Naive B cell (primary cell): ENCODE measurements around the gene SH3D19. TPM values are rescaled to one million over a fixed set of nuclear protein-coding genes. Genes with fewer than 3 reads are reported as not detected.

ENCODE experiments used
- ATAC-seq, 2 donors: fragments of 150-1000 bp; cut with Tn5 transposase; 2 replicates each; pipeline ENCODE4 v1.10.0; 2021; ENCODE audit warnings: low read depth in 2 of 2, mild to moderate bottlenecking in 2 of 2, moderate library complexity in 2 of 2
- DNase-seq: peaks from one replicate; pipeline ENCODE4 v3.0.0; 2022
- H3K27ac Mint-ChIP-seq, 6 donors: one replicate each; pipeline ENCODE4 v1.8.0; 2020 to 2022; ENCODE audit warnings: mild to moderate bottlenecking in 6 of 6, mixed read lengths in 6 of 6, moderate library complexity in 5 of 6, inconsistent platforms in 2 of 6
- H3K27me3 Mint-ChIP-seq, 3 donors: one replicate each; pipeline ENCODE4 v1.8.0; 2021 to 2022; ENCODE audit warnings: mixed read lengths in 3 of 3, mild to moderate bottlenecking in 1 of 3
- H3K36me3 Mint-ChIP-seq, 2 donors: one replicate each; pipeline ENCODE4 v1.8.0; 2020 to 2022; ENCODE audit warnings: mixed read lengths in 2 of 2, inconsistent platforms in 1 of 2, mild to moderate bottlenecking in 1 of 2
- H3K4me1 Mint-ChIP-seq, 3 donors: one replicate each; pipeline ENCODE4 v1.8.0; 2020 to 2022; ENCODE audit warnings: mixed read lengths in 3 of 3, inconsistent platforms in 1 of 3, mild to moderate bottlenecking in 1 of 3, moderate library complexity in 1 of 3
- H3K4me3 Mint-ChIP-seq, 8 donors: one replicate each; pipeline ENCODE4 v1.8.0; 2020 to 2022; ENCODE audit warnings: mild to moderate bottlenecking in 8 of 8, mixed read lengths in 8 of 8, moderate library complexity in 8 of 8, inconsistent platforms in 2 of 8
- H3K9me3 Mint-ChIP-seq, 7 donors: one replicate each; pipeline ENCODE4 v1.8.0; 2020 to 2022; ENCODE audit warnings: mixed read lengths in 7 of 7, mild to moderate bottlenecking in 5 of 7, inconsistent platforms in 2 of 7, moderate library complexity in 1 of 7
- polyA plus RNA-seq, 6 donors: library from polyadenylated mRNA; unstranded; fragments of 300-500 nt; fragmentation: Illumina TruSeq; gene quantifications; one replicate each; pipeline ENCODE4 v1.2.3, GENCODE V29; 2021; ENCODE audit warnings: low read depth in 6 of 6

The SH3D19 gene
- polyA plus RNA-seq, 6 donors from 2014 or later: 1.7 to 3.7 (median 2.3) TPM; not detected in 2

- Mint-ChIP-seq H3K27ac (no peak overlapping the region), H3K27me3 (peaks cover 0 to 23% (median 9%) of the 10 kb centered on the region in 3 donors)
- ATAC-seq: no peak
Observed at GRCh38 chr4:151315212-151315886, 10.1 kb downstream of the SH3D19 start.

GRCh38 chr4:151314479-151314878, 10.9 kb downstream of the SH3D19 start:
- no peaks in the 10 kb centered on the region for H3K4me1 Mint-ChIP-seq
- no peak for DNase-seq
- no peaks in the 10 kb centered on the region for H3K36me3 Mint-ChIP-seq
- no peak overlapping the region for H3K4me3 Mint-ChIP-seq
- H3K9me3 Mint-ChIP-seq: no peaks in the 10 kb centered on the region
- peaks cover 0 to 14% (median 2%) of the 10 kb centered on the region in 3 donors for H3K27me3 Mint-ChIP-seq
- H3K27ac Mint-ChIP-seq: no peak overlapping the region
- ATAC-seq: no peak

More at GRCh38 chr4:151315212-151315886, 10.1 kb downstream of the SH3D19 start:
- DNase-seq: no peak
- no peaks in the 10 kb centered on the region for H3K4me1 Mint-ChIP-seq
- no peaks in the 10 kb centered on the region for H3K36me3 Mint-ChIP-seq
- no peak overlapping the region for H3K4me3 Mint-ChIP-seq
- H3K9me3 Mint-ChIP-seq: no peaks in the 10 kb centered on the region

- Mint-ChIP-seq H3K4me1 (no peaks in the 10 kb centered on the region), H3K27ac (no peak overlapping the region), H3K9me3 (no peaks in the 10 kb centered on the region), H3K4me3 (no peak overlapping the region), H3K36me3 (no peaks in the 10 kb centered on the region), H3K27me3 (peaks cover 0 to 13% (median 0%) of the 10 kb centered on the region in 3 donors)
- ATAC-seq (no peak), DNase-seq (no peak)
Observed at GRCh38 chr4:151314010-151314355, 11.4 kb downstream of the SH3D19 start.

GRCh38 chr4:151313306-151314009, 11.9 kb downstream of the SH3D19 start:
- no peaks in the 10 kb centered on the region for H3K36me3 Mint-ChIP-seq
- H3K4me1 Mint-ChIP-seq: no peaks in the 10 kb centered on the region
- H3K27ac Mint-ChIP-seq: no peak overlapping the region
- no peak overlapping the region for H3K4me3 Mint-ChIP-seq
- H3K27me3 Mint-ChIP-seq: peaks cover 0 to 13% (median 0%) of the 10 kb centered on the region in 3 donors
- ATAC-seq: no peak
- no peaks in the 10 kb centered on the region for H3K9me3 Mint-ChIP-seq
- no peak for DNase-seq

GRCh38 chr4:151310124-151310728, 15.2 kb downstream of the SH3D19 start:
- Mint-ChIP-seq H3K36me3 (no peaks in the 10 kb centered on the region), H3K27ac (no peak overlapping the region), H3K4me1 (no peaks in the 10 kb centered on the region), H3K9me3 (peaks cover 0 to 7% (median 0%) of the 10 kb centered on the region in 7 donors), H3K4me3 (no peak overlapping the region), H3K27me3 (no peaks in the 10 kb centered on the region)
- no peak for ATAC-seq
- DNase-seq: no peak

- Mint-ChIP-seq H3K36me3 (no peaks in the 10 kb centered on the region), H3K4me1 (no peaks in the 10 kb centered on the region), H3K9me3 (peaks cover 0 to 17% (median 1%) of the 10 kb centered on the region in 7 donors), H3K4me3 (no peak overlapping the region), H3K27ac (no peak overlapping the region), H3K27me3 (peaks cover 0 to 7% (median 7%) of the 10 kb centered on the region in 3 donors)
- ATAC-seq: no peak
- DNase-seq: no peak
Observed at GRCh38 chr4:151304755-151305154, 20.6 kb downstream of the SH3D19 start.

- Mint-ChIP-seq H3K4me1 (no peaks in the 10 kb centered on the region), H3K27ac (no peak overlapping the region), H3K4me3 (no peak overlapping the region), H3K9me3 (peaks cover 0 to 17% (median 1%) of the 10 kb centered on the region in 7 donors), H3K36me3 (no peaks in the 10 kb centered on the region), H3K27me3 (peaks cover 0 to 7% (median 7%) of the 10 kb centered on the region in 3 donors)
- DNase-seq (no peak), ATAC-seq (no peak)
Observed at GRCh38 chr4:151304226-151304625, 21.2 kb downstream of the SH3D19 start.

- Mint-ChIP-seq H3K4me3 (no peak overlapping the region), H3K9me3 (peaks cover 0 to 16% (median 1%) of the 10 kb centered on the region in 7 donors), H3K36me3 (no peaks in the 10 kb centered on the region), H3K27me3 (peaks cover 0 to 14% (median 7%) of the 10 kb centered on the region in 3 donors), H3K27ac (no peak overlapping the region), H3K4me1 (no peaks in the 10 kb centered on the region)
- no peak for ATAC-seq
- no peak for DNase-seq
Observed at GRCh38 chr4:151302432-151302831, 23.0 kb downstream of the SH3D19 start.

GRCh38 chr4:151297170-151297569, 28.2 kb downstream of the SH3D19 start:
- Mint-ChIP-seq H3K27ac (no peak overlapping the region), H3K36me3 (no peaks in the 10 kb centered on the region), H3K4me1 (no peaks in the 10 kb centered on the region), H3K27me3 (peaks cover 0 to 18% (median 5%) of the 10 kb centered on the region in 3 donors), H3K9me3 (peaks cover 0 to 5% (median 4%) of the 10 kb centered on the region in 7 donors), H3K4me3 (no peak overlapping the region)
- DNase-seq (no peak), ATAC-seq (no peak)

- DNase-seq (no peak), ATAC-seq (no peak)
- Mint-ChIP-seq H3K27ac (no peak overlapping the region), H3K4me3 (no peak overlapping the region), H3K36me3 (no peaks in the 10 kb centered on the region), H3K27me3 (peaks cover 0 to 12% (median 0%) of the 10 kb centered on the region in 3 donors), H3K9me3 (peaks cover 0 to 5% (median 0%) of the 10 kb centered on the region in 7 donors), H3K4me1 (no peaks in the 10 kb centered on the region)
Observed at GRCh38 chr4:151296227-151296626, 29.2 kb downstream of the SH3D19 start.

- no peak for ATAC-seq
- DNase-seq: no peak
- peaks cover 2 to 7% (median 5%) of the 10 kb centered on the region in 7 donors for H3K9me3 Mint-ChIP-seq
- no peak overlapping the region for H3K4me3 Mint-ChIP-seq
- no peaks in the 10 kb centered on the region for H3K4me1 Mint-ChIP-seq
- peak overlapping the region in 1 of 6 donors; percentile 11 for H3K27ac Mint-ChIP-seq
- peaks cover 0 to 12% (median 0%) of the 10 kb centered on the region in 3 donors for H3K27me3 Mint-ChIP-seq
- H3K36me3 Mint-ChIP-seq: no peaks in the 10 kb centered on the region
Observed at GRCh38 chr4:151294833-151295496, 30.4 kb downstream of the SH3D19 start.

- Mint-ChIP-seq H3K4me1 (no peaks in the 10 kb centered on the region), H3K27ac (no peak overlapping the region), H3K4me3 (no peak overlapping the region), H3K9me3 (peaks cover 2 to 13% (median 6%) of the 10 kb centered on the region in 7 donors), H3K27me3 (peaks cover 0 to under 1% (median 0%) of the 10 kb centered on the region in 3 donors), H3K36me3 (no peaks in the 10 kb centered on the region)
- DNase-seq: no peak
- ATAC-seq: no peak
Observed at GRCh38 chr4:151292038-151292437, 33.4 kb downstream of the SH3D19 start.

GRCh38 chr4:151291485-151291884, 33.9 kb downstream of the SH3D19 start:
- no peak overlapping the region for H3K4me3 Mint-ChIP-seq

More at GRCh38 chr4:151291485-151291884, 33.9 kb downstream of the SH3D19 start:
- Mint-ChIP-seq H3K36me3 (no peaks in the 10 kb centered on the region), H3K27me3 (no peaks in the 10 kb centered on the region), H3K27ac (no peak overlapping the region), H3K4me1 (no peaks in the 10 kb centered on the region), H3K9me3 (peaks cover 2 to 13% (median 6%) of the 10 kb centered on the region in 7 donors)
- ATAC-seq (no peak), DNase-seq (no peak)
